GM12892 (cell line): ENCODE results near the gene SEPTIN5.

Experiments used
- POLR2A ChIP-seq: IDR thresholded peaks from 2 replicates; pipeline ENCODE4 v1.6.1; 2011; ENCODE audit warnings: low read depth, low read length, control low read depth
- POLR2AphosphoS5 ChIP-seq: IDR thresholded peaks from 2 replicates; pipeline ENCODE4 v1.6.1; 2011; ENCODE audit warnings: low read depth, low read length, control low read depth

DNA sequence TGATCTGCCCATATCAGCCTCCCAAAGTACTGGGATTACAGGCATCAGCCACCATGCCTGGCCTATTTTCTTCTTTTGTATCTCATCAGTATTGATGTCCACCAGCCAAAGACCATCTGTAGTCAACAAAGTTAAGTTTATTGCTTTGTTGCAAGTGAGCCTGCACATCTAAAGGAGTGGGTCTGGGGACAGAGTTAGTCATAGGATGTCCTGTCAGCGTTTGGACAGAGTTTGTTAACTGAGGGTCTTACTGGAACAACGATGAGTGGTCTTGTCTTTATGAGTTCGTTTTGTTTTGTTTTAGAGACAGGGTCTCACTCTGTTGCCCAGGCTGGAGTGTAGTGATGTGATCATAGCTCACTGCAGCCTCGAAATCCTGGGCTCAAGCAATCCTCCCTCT, 40.6 kb upstream of the SEPTIN5 start:
- TF ChIP-seq POLR2AphosphoS5 (no peak), POLR2A (no peak)
